GM21360 (cell line): ENCODE data around the gene AFAP1.

Source experiments
- ATAC-seq: cut with Tn5 transposase; IDR thresholded peaks from one replicate; pipeline ENCODE4 v1.9.1; 2021; ENCODE audit warnings: mild to moderate bottlenecking, moderate library complexity; ENCODE audit not compliant: unreplicated experiment

Gene AFAP1

GRCh38 chr4:7732263-7732662 is 207.4 kb downstream of the AFAP1 start:
- ATAC-seq: no peak

GRCh38 chr4:7731437-7731836 is 208.2 kb downstream of the AFAP1 start:
- ATAC-seq: no peak

- no peak for ATAC-seq
Observed at GRCh38 chr4:7727749-7728148, 211.9 kb downstream of the AFAP1 start.

GRCh38 chr4:7726665-7727413 is 212.8 kb downstream of the AFAP1 start:
- ATAC-seq: no peak

- ATAC-seq: no peak
Observed at GRCh38 chr4:7725951-7726350, 213.7 kb downstream of the AFAP1 start.

GRCh38 chr4:7723625-7724024 is 216.0 kb downstream of the AFAP1 start:
- ATAC-seq: no peak

GRCh38 chr4:7722766-7723387 is 216.8 kb downstream of the AFAP1 start:
- no peak for ATAC-seq

- no peak for ATAC-seq
Observed at GRCh38 chr4:7721984-7722551, 217.6 kb downstream of the AFAP1 start.

GRCh38 chr4:7719354-7720174 is 220.1 kb downstream of the AFAP1 start:
- no peak for ATAC-seq

- ATAC-seq: no peak
Observed at GRCh38 chr4:7717946-7718490, 221.6 kb downstream of the AFAP1 start.

GRCh38 chr4:7717161-7717560 is 222.5 kb downstream of the AFAP1 start:
- ATAC-seq: no peak

- ATAC-seq: no peak
Observed at GRCh38 chr4:7716010-7716721, 223.5 kb downstream of the AFAP1 start.

GRCh38 chr4:7715271-7716009 is 224.2 kb downstream of the AFAP1 start:
- no peak for ATAC-seq

GRCh38 chr4:7714738-7715137 is 224.9 kb downstream of the AFAP1 start:
- ATAC-seq: no peak

GRCh38 chr4:7714176-7714575 is 225.5 kb downstream of the AFAP1 start:
- ATAC-seq: no peak

GRCh38 chr4:7713757-7714156 is 225.9 kb downstream of the AFAP1 start:
- ATAC-seq: no peak

GRCh38 chr4:7712021-7712671 is 227.5 kb downstream of the AFAP1 start:
- ATAC-seq: no peak

GRCh38 chr4:7711307-7711963 is 228.2 kb downstream of the AFAP1 start:
- ATAC-seq: no peak
